ENCODE measurements around the gene MBNL3.
"Not testable (repeated sequence)": the region's sequence is repeated elsewhere in the genome, so short reads cannot be mapped to it uniquely, and the experiment has no call there.

DNA sequence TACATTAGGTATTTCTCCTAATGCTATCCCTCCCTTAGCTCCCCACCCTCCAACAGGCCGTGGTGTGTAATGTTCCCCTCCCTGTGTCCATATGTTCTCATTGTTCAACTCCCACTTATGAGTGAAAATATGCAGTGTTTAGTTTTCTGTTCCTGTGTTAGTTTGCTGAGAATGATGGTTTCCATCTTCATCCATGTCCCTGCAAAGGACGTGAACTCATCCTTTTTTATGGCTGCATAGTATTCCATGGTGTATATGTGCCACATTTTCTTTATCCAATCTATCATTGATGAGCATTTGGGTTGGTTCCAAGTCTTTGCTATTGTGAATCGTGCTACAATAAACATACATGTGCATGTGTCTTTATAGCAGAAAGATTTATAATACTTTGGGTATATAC lies 42.9 kb downstream of the MBNL3 start:
- TF ChIP-seq, protein P1, sequence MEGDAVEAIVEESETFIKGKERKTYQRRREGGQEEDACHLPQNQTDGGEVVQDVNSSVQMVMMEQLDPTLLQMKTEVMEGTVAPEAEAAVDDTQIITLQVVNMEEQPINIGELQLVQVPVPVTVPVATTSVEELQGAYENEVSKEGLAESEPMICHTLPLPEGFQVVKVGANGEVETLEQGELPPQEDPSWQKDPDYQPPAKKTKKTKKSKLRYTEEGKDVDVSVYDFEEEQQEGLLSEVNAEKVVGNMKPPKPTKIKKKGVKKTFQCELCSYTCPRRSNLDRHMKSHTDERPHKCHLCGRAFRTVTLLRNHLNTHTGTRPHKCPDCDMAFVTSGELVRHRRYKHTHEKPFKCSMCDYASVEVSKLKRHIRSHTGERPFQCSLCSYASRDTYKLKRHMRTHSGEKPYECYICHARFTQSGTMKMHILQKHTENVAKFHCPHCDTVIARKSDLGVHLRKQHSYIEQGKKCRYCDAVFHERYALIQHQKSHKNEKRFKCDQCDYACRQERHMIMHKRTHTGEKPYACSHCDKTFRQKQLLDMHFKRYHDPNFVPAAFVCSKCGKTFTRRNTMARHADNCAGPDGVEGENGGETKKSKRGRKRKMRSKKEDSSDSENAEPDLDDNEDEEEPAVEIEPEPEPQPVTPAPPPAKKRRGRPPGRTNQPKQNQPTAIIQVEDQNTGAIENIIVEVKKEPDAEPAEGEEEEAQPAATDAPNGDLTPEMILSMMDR (IDR thresholded peaks at IDR 0.05) = not testable (repeated sequence)
- TF ChIP-seq, protein P2, sequence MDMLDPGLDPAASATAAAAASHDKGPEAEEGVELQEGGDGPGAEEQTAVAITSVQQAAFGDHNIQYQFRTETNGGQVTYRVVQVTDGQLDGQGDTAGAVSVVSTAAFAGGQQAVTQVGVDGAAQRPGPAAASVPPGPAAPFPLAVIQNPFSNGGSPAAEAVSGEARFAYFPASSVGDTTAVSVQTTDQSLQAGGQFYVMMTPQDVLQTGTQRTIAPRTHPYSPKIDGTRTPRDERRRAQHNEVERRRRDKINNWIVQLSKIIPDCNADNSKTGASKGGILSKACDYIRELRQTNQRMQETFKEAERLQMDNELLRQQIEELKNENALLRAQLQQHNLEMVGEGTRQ (CRISPR knock-in tag; IDR thresholded peaks at IDR 0.05) = not testable (repeated sequence)
- TF ChIP-seq CREM (CRISPR knock-in tag; IDR thresholded peaks at IDR 0.05); TCF7 (CRISPR knock-in tag; IDR thresholded peaks at IDR 0.05; ENCODE audit: low read depth); ZNF121 (CRISPR knock-in tag; IDR thresholded peaks at IDR 0.05); ATF1 (CRISPR knock-in tag; IDR thresholded peaks at IDR 0.05); NR2C2 (CRISPR knock-in tag; IDR thresholded peaks at IDR 0.05): not testable (repeated sequence)
- TF ChIP-seq, protein P3, sequence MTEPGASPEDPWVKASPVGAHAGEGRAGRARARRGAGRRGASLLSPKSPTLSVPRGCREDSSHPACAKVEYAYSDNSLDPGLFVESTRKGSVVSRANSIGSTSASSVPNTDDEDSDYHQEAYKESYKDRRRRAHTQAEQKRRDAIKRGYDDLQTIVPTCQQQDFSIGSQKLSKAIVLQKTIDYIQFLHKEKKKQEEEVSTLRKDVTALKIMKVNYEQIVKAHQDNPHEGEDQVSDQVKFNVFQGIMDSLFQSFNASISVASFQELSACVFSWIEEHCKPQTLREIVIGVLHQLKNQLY (CRISPR knock-in tag; IDR thresholded peaks at IDR 0.05) = not testable (repeated sequence)
- TF ChIP-seq, protein P4, sequence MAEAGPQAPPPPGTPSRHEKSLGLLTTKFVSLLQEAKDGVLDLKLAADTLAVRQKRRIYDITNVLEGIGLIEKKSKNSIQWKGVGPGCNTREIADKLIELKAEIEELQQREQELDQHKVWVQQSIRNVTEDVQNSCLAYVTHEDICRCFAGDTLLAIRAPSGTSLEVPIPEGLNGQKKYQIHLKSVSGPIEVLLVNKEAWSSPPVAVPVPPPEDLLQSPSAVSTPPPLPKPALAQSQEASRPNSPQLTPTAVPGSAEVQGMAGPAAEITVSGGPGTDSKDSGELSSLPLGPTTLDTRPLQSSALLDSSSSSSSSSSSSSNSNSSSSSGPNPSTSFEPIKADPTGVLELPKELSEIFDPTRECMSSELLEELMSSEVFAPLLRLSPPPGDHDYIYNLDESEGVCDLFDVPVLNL (CRISPR knock-in tag; IDR thresholded peaks at IDR 0.05; ENCODE audit: borderline replicate concordance, low read depth) = not testable (repeated sequence)
- TF ChIP-seq, protein P5, sequence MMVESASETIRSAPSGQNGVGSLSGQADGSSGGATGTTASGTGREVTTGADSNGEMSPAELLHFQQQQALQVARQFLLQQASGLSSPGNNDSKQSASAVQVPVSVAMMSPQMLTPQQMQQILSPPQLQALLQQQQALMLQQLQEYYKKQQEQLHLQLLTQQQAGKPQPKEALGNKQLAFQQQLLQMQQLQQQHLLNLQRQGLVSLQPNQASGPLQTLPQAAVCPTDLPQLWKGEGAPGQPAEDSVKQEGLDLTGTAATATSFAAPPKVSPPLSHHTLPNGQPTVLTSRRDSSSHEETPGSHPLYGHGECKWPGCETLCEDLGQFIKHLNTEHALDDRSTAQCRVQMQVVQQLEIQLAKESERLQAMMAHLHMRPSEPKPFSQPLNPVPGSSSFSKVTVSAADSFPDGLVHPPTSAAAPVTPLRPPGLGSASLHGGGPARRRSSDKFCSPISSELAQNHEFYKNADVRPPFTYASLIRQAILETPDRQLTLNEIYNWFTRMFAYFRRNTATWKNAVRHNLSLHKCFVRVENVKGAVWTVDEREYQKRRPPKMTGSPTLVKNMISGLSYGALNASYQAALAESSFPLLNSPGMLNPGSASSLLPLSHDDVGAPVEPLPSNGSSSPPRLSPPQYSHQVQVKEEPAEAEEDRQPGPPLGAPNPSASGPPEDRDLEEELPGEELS (CRISPR knock-in tag; IDR thresholded peaks at IDR 0.05) = not testable (repeated sequence)
